Panc1 (cell line): ENCODE measurements around the gene SGSM1.

ENCODE experiments used
- CTCF ChIP-seq: fragments of 450-650 bp; IDR thresholded peaks from 2 replicates; pipeline ENCODE4 v1.5.1; 2017; ENCODE audit warnings: mild to moderate bottlenecking
- POLR2AphosphoS5 ChIP-seq: IDR thresholded peaks from 2 replicates; pipeline ENCODE4 v1.6.1; 2012; ENCODE audit warnings: mild to moderate bottlenecking, low read depth, low read length, moderate library complexity
- SIN3A ChIP-seq: IDR thresholded peaks from 2 replicates; pipeline ENCODE4 v1.6.1; 2012; ENCODE audit warnings: low read depth, mild to moderate bottlenecking, low read length, moderate library complexity, borderline replicate concordance; ENCODE audit not compliant: insufficient read depth

GRCh38 chr22:24953384-24954113, 147.5 kb downstream of the SGSM1 start:
- TF ChIP-seq CTCF (no peak), POLR2AphosphoS5 (no peak), SIN3A (no peak)
